GM04503 (cell line): ENCODE results near the gene FRRS1L.
"Not testable (repeated sequence)": the region's sequence is repeated elsewhere in the genome, so short reads cannot be mapped to it uniquely, and the experiment has no call there.

Experiments used
- DNase-seq: peaks from one replicate; pipeline ENCODE4 v3.0.0-alpha.2; 2012; ENCODE audit warnings: low read depth

Gene FRRS1L

DNA sequence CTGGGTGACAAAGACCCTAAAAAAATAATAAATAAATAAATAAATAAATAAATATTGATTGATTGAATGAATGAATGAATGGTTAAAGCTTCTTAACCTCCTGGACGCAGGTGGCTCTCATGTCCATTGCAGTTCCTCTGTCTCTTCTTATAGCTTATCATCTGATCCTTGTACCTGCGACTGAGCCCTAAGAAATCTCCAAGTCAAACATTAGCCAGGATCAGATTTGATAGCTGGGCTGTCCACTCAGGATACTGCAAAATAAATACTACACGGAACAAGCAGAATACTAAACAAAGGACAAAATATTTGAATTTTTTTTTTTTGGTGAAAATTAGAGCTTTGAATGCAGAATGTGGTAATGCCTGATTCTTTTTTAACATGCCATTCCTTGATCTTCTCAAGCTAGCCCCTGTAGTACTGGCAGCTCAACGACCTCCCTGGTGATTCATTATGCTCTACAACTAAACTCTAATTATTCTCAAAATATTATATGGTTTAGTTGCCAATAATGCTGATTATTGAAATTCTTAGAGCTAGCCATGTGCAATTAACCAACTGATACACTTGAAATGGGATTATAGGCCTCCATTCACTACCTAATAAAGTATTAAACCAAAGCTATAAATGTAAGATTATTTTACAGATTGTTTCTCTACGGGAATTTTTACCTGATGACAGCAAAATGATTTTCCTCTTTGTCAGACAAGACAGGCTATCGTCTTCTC is 37.4 kb downstream of the FRRS1L start:
- no peak for DNase-seq

DNA sequence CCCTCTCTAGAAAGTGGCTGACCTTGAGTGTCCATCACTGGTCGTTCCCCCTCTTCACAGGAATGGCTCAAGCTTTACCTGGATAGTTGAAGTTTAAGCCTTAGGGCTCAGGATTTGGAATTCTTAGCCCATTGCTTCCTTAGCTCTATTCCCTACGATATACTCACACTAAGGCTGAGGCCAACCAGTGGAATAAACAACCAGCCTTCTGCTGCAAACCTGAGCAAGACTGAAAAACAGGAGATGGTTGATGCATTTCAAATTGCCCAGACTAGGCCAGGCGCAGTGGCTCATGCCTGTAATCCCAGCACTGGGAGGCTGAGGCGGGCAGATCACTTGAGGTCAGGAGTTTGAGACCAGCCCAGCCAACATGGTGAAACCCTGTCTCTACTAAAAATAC is 40.4 kb downstream of the FRRS1L start:
- not testable (repeated sequence) for DNase-seq

DNA sequence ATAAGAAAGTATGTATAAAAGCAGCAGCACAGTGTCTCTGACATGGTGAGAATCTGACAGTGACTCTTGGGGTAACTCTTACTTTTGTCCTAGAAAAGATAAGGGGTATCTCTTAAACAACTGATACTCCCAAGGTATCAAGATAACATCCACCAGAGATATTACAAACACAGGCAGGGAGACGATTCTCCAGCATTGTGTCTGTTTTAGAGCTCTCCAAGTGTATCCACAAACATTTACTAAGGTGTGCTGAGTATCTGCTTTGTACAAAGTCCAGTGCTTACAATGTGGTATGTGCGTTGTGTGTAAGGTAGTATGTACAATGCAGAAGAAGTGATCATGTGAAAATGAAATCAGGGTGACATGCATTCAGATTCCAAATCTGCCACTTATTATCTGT is 42.9 kb downstream of the FRRS1L start:
- DNase-seq = no peak

DNA sequence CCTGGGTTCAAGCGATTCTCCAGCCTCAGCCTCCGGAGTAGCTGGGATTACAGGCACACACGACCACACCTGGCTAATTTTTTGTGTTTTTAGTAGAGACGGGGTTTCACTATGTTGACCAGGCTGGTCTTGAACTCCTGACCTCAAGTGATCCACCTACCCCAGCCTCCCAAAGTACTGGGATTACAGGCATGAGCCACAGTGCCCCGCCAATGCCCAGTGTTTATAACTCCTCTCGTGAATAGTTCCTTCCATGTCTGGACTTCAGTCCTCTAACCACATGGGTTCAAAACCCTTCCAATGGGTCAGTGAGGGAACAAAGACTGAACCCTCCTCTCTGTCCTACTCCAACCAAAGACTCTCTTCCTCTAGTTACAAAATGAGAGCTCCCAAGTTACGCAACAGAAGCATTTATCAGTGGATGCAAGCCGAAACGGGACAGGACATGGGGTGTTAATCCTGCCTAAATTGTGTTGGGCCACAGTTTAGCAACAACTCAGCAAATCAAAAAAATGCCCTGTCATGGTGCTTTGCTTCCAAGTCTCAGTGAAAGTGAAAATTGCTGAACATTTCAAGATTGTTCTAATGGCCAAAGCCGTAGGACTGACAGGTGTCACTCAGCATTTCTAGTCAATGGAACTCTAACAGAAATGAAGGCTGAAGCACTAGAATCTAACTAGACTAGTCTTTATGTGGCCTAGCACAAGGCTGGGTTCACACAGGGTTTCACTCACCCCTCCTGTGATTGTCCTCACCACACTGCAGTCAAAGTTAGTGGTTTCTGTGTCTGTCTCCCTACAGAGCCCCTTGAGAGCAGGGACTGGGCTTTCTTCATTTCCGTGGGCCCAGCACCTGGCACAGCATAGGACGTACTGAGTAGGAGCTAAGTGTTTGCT is 44.1 kb downstream of the FRRS1L start:
- no peak for DNase-seq

DNA sequence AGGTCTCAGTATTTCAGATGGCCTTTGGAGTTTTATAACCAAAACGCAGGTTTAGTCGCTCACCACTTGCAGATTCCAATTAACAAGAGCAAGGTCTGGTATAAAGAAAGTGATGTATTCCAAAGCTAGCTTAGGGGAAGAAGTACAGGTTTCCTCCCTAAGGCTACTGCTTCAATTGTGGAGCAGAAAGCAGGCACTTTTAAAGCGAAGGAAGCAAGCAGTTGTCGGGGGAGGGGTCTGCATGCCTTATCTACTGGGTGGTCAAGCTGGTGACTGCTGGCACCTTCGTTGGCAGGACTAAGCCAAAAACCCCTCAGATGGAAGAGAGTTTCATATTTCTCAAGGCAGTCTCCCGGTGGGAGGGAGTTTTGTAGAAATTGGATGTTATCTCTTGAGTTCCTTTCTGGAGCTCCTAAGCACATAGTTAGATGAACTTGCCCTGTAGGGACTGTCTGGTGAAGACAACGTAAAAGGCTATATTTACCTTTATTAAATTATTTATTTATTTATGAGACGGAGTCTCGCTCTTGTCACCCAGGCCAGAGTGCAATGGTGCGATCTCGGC is 45.7 kb downstream of the FRRS1L start:
- no peak for DNase-seq

DNA sequence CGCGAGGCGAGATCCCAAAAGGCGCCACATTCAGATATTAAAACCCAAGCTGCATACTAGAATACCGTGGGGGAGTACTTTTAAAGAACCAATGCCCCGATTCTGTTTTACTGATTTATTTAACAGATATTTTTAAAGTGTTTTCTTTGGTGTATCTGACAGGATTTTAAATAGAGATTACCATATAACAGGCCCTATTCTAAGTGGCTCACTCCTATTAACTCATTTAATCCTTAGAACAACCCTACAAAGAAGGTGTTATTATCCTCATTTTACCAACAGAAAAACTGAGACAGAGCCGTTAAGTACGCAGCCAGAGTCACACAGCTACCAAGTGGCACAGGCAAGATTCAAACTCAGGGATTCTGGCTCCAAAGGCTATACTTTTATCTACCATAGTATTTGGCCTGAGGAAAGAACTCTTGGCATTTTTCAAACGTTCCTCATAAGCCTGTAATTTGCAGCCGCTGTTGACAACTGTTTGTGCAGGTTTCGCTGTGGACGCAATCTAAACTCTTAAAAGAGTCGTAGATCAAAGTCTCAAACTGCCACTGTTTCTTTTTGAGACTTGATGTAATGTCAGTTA is 46.8 kb downstream of the FRRS1L start:
- no peak for DNase-seq

DNA sequence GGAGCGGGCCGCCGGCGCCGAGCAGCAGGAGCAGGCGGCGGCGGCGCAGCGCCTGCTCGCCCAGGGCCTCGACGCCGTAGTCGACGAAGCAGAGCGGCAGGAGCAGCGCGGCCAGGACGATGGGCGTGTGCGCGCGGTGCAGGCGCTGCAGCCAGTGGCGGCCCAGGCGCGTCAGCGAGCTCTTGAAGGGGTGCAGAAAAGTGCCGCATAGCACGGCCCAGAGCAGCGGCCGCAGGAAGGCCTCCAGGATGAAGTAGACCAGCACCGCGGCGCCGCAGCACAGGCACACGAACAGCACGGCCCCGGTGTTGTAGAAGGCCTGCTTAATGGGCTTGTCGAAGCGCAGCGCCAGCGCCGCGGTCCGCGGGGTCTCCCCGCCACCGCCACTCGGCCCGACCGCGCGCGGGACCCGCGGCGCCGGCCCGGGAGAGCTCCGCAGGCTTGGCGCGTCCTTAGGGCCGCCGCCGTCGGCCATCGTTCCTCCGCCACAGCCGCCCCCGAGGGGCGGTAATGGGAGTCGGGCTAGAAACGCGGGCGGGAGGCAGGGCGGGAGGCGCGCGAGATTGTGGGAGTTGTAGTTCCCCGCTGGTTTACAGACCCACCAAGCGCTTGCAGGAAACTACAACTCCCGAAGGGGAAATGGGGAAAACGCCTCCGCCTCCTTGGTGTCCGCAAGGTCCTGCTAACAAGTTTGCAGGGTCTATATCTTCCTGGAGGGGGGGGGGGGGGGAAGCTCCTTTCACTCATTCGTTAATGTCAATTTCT is 47.4 kb downstream of the FRRS1L start, which contains the start of gene TMEM245:
TSS of gene TMEM245 (minus strand) at position 509 of the 765 bp plus-strand sequence. CDS start at position 475, 34 bp downstream.
- DNase-seq = peak; percentile 95

DNA sequence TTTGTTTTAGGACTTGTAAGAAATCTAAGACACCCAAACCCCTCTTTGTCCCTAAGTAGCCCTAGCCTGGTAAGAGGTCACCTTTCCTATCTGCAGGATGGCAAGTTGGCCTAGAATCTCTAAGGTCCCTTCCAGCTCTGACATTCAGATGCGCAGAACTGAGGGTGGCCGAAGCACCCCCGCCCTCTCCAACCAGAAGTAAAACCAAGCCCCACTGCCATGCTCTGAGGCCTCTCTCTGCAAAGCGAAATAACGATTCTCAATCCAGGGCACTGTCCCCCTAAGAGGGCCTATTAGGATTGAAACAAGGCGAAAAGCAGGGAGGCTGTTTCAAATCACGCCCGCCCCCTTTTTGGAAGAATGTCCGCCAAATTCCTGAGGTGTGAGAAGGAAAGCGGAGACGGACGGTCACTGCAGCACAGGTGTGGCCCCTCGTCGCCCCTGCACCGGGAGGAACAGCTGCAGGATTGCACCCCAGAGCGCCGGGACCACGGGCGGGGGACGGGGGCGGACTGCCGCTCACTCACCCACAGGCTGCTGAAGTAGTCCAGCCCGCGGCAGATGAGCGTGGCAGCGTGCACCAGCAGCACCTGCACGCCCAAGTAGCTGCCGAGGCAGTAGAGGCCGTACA is 48.1 kb downstream of the FRRS1L start:
- no peak for DNase-seq

DNA sequence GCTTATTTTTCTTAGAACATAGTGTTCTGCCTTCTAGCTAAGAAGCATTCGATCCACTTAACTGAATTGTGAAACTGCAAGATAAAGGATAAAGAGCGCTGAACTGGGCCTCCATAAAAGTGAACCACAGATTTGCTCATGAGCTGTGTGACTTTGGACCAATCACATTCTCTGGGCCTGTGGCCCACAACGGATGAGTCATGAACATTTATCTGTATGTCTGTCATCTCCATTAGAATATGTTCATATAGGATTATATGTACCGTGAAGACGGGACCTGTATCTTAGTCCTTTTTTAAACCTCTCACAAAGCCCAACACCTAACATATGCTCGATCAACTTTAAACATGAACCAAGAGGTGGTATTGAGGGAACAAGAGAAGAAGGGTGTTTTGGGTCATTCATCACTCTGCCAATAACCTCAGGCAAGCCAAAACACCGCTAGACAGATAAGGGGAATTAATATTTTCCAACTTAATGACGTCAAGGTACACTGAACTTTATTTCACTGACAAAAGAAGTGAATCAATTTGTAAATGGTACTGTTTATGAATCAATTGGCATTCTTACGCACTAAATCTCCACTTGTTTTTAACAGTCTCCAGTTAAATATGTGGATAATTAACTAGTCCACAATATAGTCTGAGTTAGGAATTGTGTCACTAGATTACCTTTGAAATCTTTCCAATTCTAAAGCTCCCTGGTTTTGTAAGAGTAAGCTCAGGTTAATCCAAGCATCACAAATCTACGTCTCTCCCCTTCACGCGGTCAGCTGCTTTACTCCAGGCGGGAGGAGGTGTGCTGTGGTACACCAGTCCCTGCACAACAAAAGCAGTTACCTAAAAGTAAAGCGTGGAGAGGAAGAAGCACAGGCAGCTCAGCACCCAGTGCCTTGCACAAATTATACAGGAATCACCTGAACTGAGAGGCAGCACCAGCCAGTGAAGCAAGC is 48.9 kb downstream of the FRRS1L start:
- no peak for DNase-seq

DNA sequence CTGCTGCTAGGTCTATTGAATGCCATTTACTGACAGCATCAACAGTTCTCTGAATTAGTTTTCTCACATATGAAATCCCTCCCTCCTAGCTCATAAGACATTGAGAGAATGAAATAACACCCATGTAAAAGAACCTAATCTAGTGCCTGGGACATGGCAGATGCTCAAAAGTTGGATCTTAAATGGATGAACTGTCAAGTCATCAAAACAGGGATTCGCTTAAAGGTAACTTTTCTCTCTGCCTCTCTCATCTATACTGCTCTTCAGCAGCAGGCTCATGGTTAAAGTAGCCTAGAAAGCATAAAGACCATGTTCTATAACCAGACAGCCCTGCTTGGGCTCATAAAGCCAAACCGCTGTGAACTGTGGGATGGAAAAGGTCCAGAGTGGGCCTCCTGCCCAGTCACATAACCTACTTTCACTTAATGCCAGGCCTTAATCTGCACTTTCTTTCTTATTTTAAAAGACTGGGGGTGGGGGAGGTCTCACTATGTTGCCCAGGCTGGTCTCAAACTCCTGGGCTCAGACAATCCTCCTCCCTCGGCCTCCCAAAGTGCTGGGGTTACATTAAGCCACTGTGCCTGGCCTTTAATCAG is 51.0 kb downstream of the FRRS1L start:
- DNase-seq = no peak

DNA sequence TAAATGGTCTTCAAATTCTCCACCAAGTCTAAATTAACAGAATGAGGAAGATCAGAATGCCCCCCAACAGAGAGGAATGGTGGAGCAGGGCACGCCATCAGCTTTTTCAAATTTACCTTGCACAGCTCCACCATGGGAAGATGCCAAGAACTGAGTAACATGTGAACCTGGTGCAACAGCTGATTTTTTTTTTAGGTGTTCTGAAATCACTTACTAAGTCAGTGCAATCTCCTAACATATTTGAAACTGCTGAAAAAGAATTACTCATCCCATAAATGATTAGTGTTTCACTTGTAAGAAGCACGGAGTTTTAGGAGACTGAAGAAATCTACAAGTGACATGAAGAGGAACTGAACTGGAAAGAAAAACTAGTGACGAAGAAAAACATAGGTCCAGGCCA is 52.4 kb downstream of the FRRS1L start:
- no peak for DNase-seq

DNA sequence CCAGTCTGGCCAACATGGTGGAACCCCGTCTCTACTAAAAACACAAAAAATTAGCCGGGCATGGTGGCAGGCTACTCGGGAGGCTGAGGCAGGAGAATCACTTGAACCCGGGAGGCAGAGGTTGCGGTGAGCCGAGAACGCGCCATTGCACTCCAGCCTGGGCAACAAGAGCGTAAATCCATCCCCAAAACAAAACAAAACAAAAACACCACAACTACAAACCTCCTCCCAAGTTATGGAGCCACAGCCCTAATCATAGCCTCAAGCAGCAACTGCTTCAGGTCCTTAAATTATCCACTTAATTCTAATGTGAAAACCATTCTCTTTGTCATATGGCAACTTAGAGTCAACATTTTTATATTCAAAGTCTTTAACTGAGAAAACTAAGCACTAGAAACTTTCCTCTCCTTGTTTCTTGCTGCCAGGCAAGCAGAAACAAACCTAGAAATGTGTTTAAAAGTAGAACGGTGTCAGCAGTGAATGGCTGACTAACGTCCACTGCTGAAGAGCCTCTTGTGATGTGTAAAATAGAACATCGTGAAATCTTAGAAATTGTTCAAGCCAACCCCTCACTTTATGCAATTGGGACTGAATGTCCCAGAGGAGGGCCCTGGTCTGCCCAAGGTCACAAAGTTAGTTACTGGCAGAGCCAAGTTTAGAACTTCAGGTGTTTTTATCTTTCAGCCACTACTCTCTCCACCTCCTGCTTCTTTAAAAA is 53.0 kb downstream of the FRRS1L start:
- DNase-seq = no peak

DNA sequence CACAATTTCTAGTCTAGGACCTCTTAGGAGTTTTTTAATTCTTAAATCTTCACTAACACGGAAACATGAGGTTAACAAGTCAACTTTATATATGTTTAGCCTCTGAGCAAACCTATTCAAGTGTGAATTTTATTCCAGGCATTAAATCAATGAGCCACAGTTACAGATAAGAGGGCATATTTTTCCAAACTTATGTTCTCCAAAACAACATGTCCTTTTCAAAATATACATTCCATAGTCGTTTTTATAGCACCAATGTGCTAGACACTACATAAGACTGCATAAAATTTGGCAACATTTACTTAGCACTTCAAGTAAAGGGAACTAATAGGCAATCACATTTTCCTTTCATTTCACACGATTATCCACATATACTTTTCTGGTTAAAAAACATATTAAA is 53.8 kb downstream of the FRRS1L start:
- no peak for DNase-seq

DNA sequence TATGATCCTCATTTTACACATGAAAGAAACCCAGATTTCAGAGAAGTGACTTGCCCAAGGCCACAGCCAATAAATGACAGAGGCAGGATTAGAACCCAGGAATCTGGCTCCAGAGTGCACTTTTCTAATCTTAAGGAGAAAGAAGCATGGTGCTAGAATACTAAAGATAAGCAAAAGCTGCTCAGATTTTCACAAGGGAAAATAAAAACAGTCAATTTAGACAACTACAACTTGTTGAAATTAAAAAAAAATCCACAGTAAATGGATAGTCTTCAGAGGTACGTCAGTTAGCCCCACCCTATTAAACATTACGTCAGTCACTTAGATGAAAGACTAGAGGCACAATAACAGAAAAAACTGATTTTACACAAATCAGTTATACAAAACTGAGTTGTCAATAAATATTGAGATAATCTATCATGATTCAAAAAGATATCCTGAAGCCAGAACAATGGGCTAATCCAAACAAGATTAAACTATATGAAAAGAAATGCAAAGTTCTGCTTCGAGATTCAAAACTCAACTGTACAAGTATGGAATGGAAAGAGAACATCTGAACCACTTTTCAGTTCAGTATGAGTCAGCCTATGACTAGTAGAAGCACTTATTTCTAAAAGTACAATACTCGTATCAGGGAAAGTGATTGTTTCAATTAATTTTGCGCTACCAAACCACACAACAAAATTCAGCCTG is 56.6 kb downstream of the FRRS1L start:
- DNase-seq = no peak

DNA sequence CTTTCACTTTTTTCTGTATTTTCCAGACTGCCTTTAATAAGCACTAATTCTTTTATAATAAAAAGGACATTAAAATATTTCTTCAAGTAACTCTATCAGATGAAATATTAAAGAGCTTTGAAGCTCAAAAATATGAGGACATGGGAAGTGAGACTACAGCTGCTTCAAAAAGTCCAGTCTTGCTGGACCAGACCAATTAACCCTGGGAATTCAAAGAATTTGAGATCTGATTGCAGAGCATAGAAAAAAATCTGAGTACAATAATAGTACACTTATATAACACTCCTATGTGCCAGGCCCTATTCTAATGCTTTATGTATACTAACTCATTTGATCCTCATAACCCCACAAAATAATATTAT is 57.1 kb downstream of the FRRS1L start:
- DNase-seq = no peak

DNA sequence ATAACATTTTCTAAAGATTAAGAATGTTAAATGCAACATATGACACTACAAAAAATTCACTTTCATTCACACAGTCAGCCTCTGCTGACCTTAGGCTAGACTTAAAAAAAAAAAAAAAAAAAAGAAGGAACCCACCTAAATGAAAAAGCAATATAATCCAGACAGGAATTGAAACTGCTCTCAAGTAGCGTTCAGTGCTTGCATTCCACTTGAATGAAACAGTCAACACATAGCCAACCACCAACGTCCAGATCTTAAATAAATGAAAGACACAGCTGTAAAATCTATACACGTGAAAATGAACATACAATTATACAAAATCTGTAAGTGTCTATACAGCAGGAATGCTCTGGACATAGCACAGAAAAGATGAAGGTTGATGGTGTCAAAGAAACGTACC is 58.7 kb downstream of the FRRS1L start:
- DNase-seq = no peak

DNA sequence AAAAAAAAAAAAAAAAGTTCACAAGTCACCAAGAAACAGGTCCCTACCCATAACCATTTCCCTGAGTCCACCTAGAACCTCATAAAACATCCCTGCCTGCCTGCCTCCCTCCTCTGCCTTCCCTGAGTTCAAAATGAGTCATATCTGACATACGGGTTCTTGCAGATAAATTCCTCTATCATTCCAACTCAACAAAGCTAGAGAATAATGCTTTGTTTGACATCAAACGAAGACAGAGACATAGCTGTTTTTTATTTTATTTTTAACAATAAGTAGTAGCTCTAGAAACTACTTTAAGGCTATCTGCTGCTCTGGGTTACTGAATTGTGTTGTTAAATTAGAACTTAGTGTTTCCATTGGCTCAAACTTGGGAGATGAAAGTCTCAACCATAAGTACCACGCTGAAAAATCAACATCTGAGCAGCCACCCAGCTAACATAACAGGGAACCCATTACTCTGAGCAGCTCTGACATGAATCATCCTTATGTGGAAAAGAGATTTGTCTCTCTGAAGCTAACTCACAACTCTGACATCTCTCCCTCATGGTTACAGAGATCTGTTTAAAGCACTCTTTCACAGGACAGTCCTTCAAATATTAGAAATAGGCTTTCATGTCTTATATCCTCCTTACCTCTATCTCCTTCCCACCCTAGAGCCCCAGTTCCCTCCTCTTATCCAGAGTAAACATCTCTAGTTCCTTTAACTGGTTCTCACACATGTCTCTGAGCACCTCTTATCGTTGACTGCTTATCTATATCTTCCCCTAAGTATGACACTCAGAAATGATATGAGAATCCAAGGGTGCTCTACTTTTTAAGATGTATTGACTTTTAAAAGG is 59.4 kb downstream of the FRRS1L start:
- no peak for DNase-seq

DNA sequence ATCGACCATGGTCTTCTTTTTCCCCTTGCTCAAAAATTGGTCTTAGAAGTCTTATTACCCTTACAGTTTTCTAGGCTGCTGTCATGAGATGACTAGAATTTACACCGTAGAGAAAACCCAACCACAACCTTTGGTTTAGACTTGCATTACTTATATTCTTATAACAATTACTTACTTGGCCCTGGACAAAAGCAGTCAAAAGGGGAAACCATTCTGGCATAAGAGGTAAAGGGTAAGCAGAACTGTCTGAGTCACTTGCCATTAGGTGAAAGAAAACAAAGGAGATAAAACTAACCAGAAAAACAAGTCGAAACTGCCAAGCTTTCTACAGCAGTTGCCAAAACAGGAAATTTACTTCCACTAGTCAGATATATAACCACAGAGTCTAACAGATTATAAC is 65.2 kb downstream of the FRRS1L start:
- DNase-seq = no peak
